Hepatocyte (in vitro differentiated cells): ENCODE results near the gene TMEM175. TPM values are rescaled to one million over a fixed set of nuclear protein-coding genes. Genes with fewer than 3 reads are reported as not detected.

Experiments used
- DNase-seq: peaks from one replicate; pipeline ENCODE4 v3.0.0-alpha.2; 2016; ENCODE audit warnings: low spot score
- H2AFZ ChIP-seq: fragments of 200-600 bp; sonication (generic); 2 replicates; pipeline ENCODE4 v1.6.0; 2016; ENCODE audit warnings: antibody characterized with exemption, mild to moderate bottlenecking
- H3K27ac ChIP-seq: fragments of 200-600 bp; sonication (generic); 2 replicates; pipeline ENCODE4 v1.5.1; 2016; ENCODE audit warnings: mild to moderate bottlenecking
- H3K27me3 ChIP-seq: fragments of 200-600 bp; sonication (generic); 2 replicates; pipeline ENCODE4 v1.6.1; 2016
- H3K36me3 ChIP-seq: fragments of 200-600 bp; sonication (generic); replicated peaks from 2 replicates; pipeline ENCODE4 v1.5.1; 2016; ENCODE audit warnings: low read depth; ENCODE audit not compliant: insufficient read depth
- H3K4me1 ChIP-seq: fragments of 200-600 bp; sonication (generic); 2 replicates; pipeline ENCODE4 v1.5.1; 2016; ENCODE audit warnings: mild to moderate bottlenecking, moderate library complexity; ENCODE audit not compliant: insufficient read depth
- H3K4me2 ChIP-seq: fragments of 200-600 bp; sonication (generic); 2 replicates; pipeline ENCODE4 v1.6.0; 2016
- H3K4me3 ChIP-seq: fragments of 200-600 bp; sonication (generic); 2 replicates; pipeline ENCODE4 v1.5.1; 2016; ENCODE audit warnings: mild to moderate bottlenecking
- H3K79me2 ChIP-seq: fragments of 200-600 bp; sonication (generic); 2 replicates; pipeline ENCODE4 v1.6.0; 2017; ENCODE audit warnings: mild to moderate bottlenecking
- H3K9me2 ChIP-seq: fragments of 200-600 bp; sonication (generic); replicated peaks from 2 replicates; pipeline ENCODE4 v1.6.0; 2017; ENCODE audit warnings: mild to moderate bottlenecking; ENCODE audit not compliant: insufficient read depth
- H3K9me3 ChIP-seq: fragments of 200-600 bp; sonication (generic); 2 replicates; pipeline ENCODE4 v1.5.1; 2016; ENCODE audit warnings: low read depth, mild to moderate bottlenecking
- H4K20me1 ChIP-seq: fragments of 200-600 bp; sonication (generic); 2 replicates; pipeline ENCODE4 v1.6.0; 2016; ENCODE audit warnings: mild to moderate bottlenecking; ENCODE audit not compliant: insufficient read depth, poor library complexity, severe bottlenecking
- EZH2 ChIP-seq: fragments of 200-600 bp; sonication (generic); IDR thresholded peaks from 2 replicates; pipeline ENCODE4 v1.6.1; 2016; ENCODE audit warnings: antibody characterized with exemption, mild to moderate bottlenecking, borderline replicate concordance
- EZH2phosphoT487 ChIP-seq: fragments of 200-600 bp; sonication (generic); IDR thresholded peaks from one replicate; pipeline ENCODE4 v1.6.1; 2018; ENCODE audit warnings: antibody characterized with exemption, mild to moderate bottlenecking, low read depth, moderate library complexity; ENCODE audit not compliant: unreplicated experiment, severe bottlenecking
- WGBS: methylation state at CpG from one replicate; pipeline ENCODE4 v1.1.6; 2016; ENCODE audit warnings: low lambda C conversion rate; ENCODE audit errors: missing lambda C conversion rate; 5-methylcytosine and 5-hydroxymethylcytosine counted together
- polyA plus RNA-seq: library from polyadenylated mRNA; unstranded; fragments of >200 nt; fragmentation: Nextera tagmentation; extraction: Ambion mirVana; gene quantifications from 2 replicates; pipeline ENCODE4 v1.2.1, GENCODE V29; 2016
- total RNA-seq: library from RNA; depleted of rRNA; stranded (reverse); fragments of >200 nt; gene quantifications from 2 replicates; pipeline ENCODE4 v1.2.3, GENCODE V29; 2014
- TF ChIP-seq, protein P1 (sequence below): fragments of 200-600 bp; sonication (generic); IDR thresholded peaks from 2 replicates; pipeline ENCODE4 v1.5.1; 2016; ENCODE audit warnings: antibody characterized with exemption, mild to moderate bottlenecking; ENCODE audit not compliant: poor library complexity

TMEM175 gene
- total and polyA plus RNA-seq, 2 experiments from 2014 or later, result 14.8 to 31.4 TPM

GRCh38 chr4:986879-987623, 54.8 kb downstream of the TMEM175 start, which contains the start of gene IDUA:
TSS of gene IDUA (plus strand) at chr4:987044. CDS start at chr4:987085, 41 bp downstream.
- Histone ChIP-seq H3K4me3 (peak within 1 kb of the TSS; percentile 78), H3K4me2 (peak within 1 kb of the TSS; percentile 91), H3K79me2 (peaks cover 17% of the 10 kb centered on the region), H2AFZ (peak within 1 kb of the TSS; percentile 81), H3K9me2 (no peaks in the 10 kb centered on the region), H3K36me3 (no peaks in the 10 kb centered on the region), H3K9me3 (no peaks in the 10 kb centered on the region), H3K27me3 (no peaks in the 10 kb centered on the region), H3K4me1 (peaks cover 19% of the 10 kb centered on the region), H4K20me1 (no peaks in the 10 kb centered on the region), H3K27ac (peak within 1 kb of the TSS; percentile 80)
- WGBS, result 3% methylated on average over 51 of the region's 69 CpGs
- peak; percentile 90 for DNase-seq
- TF ChIP-seq EZH2, result no peak
- TF ChIP-seq, protein P1, sequence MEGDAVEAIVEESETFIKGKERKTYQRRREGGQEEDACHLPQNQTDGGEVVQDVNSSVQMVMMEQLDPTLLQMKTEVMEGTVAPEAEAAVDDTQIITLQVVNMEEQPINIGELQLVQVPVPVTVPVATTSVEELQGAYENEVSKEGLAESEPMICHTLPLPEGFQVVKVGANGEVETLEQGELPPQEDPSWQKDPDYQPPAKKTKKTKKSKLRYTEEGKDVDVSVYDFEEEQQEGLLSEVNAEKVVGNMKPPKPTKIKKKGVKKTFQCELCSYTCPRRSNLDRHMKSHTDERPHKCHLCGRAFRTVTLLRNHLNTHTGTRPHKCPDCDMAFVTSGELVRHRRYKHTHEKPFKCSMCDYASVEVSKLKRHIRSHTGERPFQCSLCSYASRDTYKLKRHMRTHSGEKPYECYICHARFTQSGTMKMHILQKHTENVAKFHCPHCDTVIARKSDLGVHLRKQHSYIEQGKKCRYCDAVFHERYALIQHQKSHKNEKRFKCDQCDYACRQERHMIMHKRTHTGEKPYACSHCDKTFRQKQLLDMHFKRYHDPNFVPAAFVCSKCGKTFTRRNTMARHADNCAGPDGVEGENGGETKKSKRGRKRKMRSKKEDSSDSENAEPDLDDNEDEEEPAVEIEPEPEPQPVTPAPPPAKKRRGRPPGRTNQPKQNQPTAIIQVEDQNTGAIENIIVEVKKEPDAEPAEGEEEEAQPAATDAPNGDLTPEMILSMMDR, result peak; percentile 57

GRCh38 chr4:987624-988513, 55.6 kb downstream of the TMEM175 start:
- Histone ChIP-seq H3K27ac (peak overlapping the region; percentile 80), H4K20me1 (no peaks in the 10 kb centered on the region)

GRCh38 chr4:988726-989721, 56.8 kb downstream of the TMEM175 start:
- DNase-seq, result no peak
- no peaks in the 10 kb centered on the region for H3K9me3 ChIP-seq
- H3K27ac ChIP-seq, result no peak overlapping the region
- H3K4me3 ChIP-seq, result no peak overlapping the region
- peaks cover 29% of the 10 kb centered on the region for H3K4me1 ChIP-seq
- no peaks in the 10 kb centered on the region for H3K9me2 ChIP-seq
- no peaks in the 10 kb centered on the region for H3K36me3 ChIP-seq
- H4K20me1 ChIP-seq, result no peaks in the 10 kb centered on the region
- no peak overlapping the region for H3K4me2 ChIP-seq
- no peak for TF ChIP-seq EZH2phosphoT487
- no peak for TF ChIP-seq EZH2
- TF ChIP-seq, protein P1, result no peak
- WGBS, result 94% methylated on average over 58 of the region's 69 CpGs
- no peak overlapping the region for H2AFZ ChIP-seq
- H3K27me3 ChIP-seq, result no peaks in the 10 kb centered on the region
- H3K79me2 ChIP-seq, result peaks cover 13% of the 10 kb centered on the region

More at GRCh38 chr4:987624-988513, 55.6 kb downstream of the TMEM175 start:
- no peaks in the 10 kb centered on the region for H3K36me3 ChIP-seq
- DNase-seq, result no peak
- no peaks in the 10 kb centered on the region for H3K9me3 ChIP-seq
- H3K79me2 ChIP-seq, result peaks cover 17% of the 10 kb centered on the region
- no peak overlapping the region for H2AFZ ChIP-seq
- TF ChIP-seq EZH2phosphoT487 (no peak), EZH2 (no peak)
- TF ChIP-seq, protein P1, result no peak
- WGBS, result 79% methylated on average over 34 of the region's 37 CpGs
- no peaks in the 10 kb centered on the region for H3K27me3 ChIP-seq
- H3K4me1 ChIP-seq, result peaks cover 22% of the 10 kb centered on the region
- H3K4me3 ChIP-seq, result peak overlapping the region; percentile 78
- H3K9me2 ChIP-seq, result no peaks in the 10 kb centered on the region
- peak overlapping the region; percentile 91 for H3K4me2 ChIP-seq
